Measurements from ENCODE around the gene RAPGEF6.

The RAPGEF6 gene

GRCh38 chr5:131570757-131571156 is 64.3 kb downstream of the RAPGEF6 start:
- H3K9me3 ChIP-seq (ENCODE audit: control insufficient read depth, insufficient read depth, low read depth, low read length) = no peaks in the 10 kb centered on the region
- POLR2A ChIA-PET = no interaction called here
- no peak overlapping the region for H3K27ac ChIP-seq (ENCODE audit: extremely low read depth, low read depth, low read length)
- CTCF ChIA-PET = interaction anchor here (1.1 kb wide), 1 partner anchor 18 kb away, joined by 3 read pairs; no protein-coding TSS in a partner anchor
- H3K36me3 ChIP-seq (ENCODE audit: control insufficient read depth in 2 of 2, insufficient read depth in 1 of 2, low read length in 2 of 2) = no peaks in the 10 kb centered on the region
- TF ChIP-seq ATF2 (tag by site-specific recombination; IDR thresholded peaks at IDR 0.05; ENCODE audit: low read depth) (no peak), MZF1 (tag by site-specific recombination; IDR thresholded peaks at IDR 0.05; ENCODE audit: borderline replicate concordance) (0 out of 2 replicates have a peak, but pooled peaks have one; percentile 26)
- no peak overlapping the region for H3K4me3 ChIP-seq (ENCODE audit: low read depth, low read length)
- H3K4me1 ChIP-seq (ENCODE audit: control insufficient read depth, insufficient read depth, low read length) = no peaks in the 10 kb centered on the region

GRCh38 chr5:131564229-131564652 is 70.8 kb downstream of the RAPGEF6 start:
- TF ChIP-seq TRIM28 (IDR thresholded peaks at IDR 0.05; ENCODE audit: borderline replicate concordance, low read length) (no peak), ZNF701 (tag by site-specific recombination; IDR thresholded peaks at IDR 0.05) (no peak), SP3 (tag by site-specific recombination; IDR thresholded peaks at IDR 0.05) (no peak), ZNF561 (tag by site-specific recombination; IDR thresholded peaks at IDR 0.05; ENCODE audit: borderline replicate concordance) (no peak), ZNF10 (tag by site-specific recombination; IDR thresholded peaks at IDR 0.05) (no peak), PRDM1 (tag by site-specific recombination; IDR thresholded peaks at IDR 0.05) (no peak), ZNF544 (tag by site-specific recombination; IDR thresholded peaks at IDR 0.05) (no peak), ZNF214 (tag by site-specific recombination; IDR thresholded peaks at IDR 0.05; ENCODE audit: borderline replicate concordance) (no peak), ZNF747 (tag by site-specific recombination; IDR thresholded peaks at IDR 0.05) (no peak), ZNF37A (tag by site-specific recombination; IDR thresholded peaks at IDR 0.05) (no peak), ZNF785 (tag by site-specific recombination; IDR thresholded peaks at IDR 0.05) (no peak), ZNF19 (tag by site-specific recombination; IDR thresholded peaks at IDR 0.05; ENCODE audit: low read depth) (no peak), MYNN (tag by site-specific recombination; IDR thresholded peaks at IDR 0.05; ENCODE audit: borderline replicate concordance) (no peak)
- Histone ChIP-seq H3K36me3 (ENCODE audit: control insufficient read depth in 2 of 2, insufficient read depth in 1 of 2, low read length in 2 of 2) (peaks cover 3 to 4% of the 10 kb centered on the region in 2 experiments; a peak in 2 of 3 replicates), H3K4me3 (ENCODE audit: low read depth, low read length) (no peak overlapping the region), H3K4me1 (ENCODE audit: control insufficient read depth, insufficient read depth, low read length) (no peaks in the 10 kb centered on the region), H3K27ac (ENCODE audit: extremely low read depth, low read depth, low read length) (no peak overlapping the region), H3K9me3 (ENCODE audit: control insufficient read depth, insufficient read depth, low read depth, low read length) (no peaks in the 10 kb centered on the region)
- ChIA-PET POLR2A (no interaction called here), CTCF (interaction anchor here (0.6 to 1.3 kb wide), 2 partner anchors 139 to 499 kb away, joined by 4 read pairs; no protein-coding TSS in a partner anchor)

- Histone ChIP-seq H3K9me3 (ENCODE audit: control insufficient read depth, insufficient read depth, low read depth, low read length) (no peaks in the 10 kb centered on the region), H3K27ac (ENCODE audit: extremely low read depth, low read depth, low read length) (no peak overlapping the region), H3K4me3 (ENCODE audit: low read depth, low read length) (no peak overlapping the region), H3K36me3 (ENCODE audit: control insufficient read depth in 2 of 2, insufficient read depth in 1 of 2, low read length in 2 of 2) (peaks cover 3 to 8% of the 10 kb centered on the region in 2 experiments; a peak in 2 of 3 replicates), H3K4me1 (ENCODE audit: control insufficient read depth, insufficient read depth, low read length) (no peaks in the 10 kb centered on the region)
- CTCF ChIA-PET = interaction anchor here (0.6 to 0.7 kb wide), 2 partner anchors 140 kb away, joined by 4 read pairs; no protein-coding TSS in a partner anchor
- TF ChIP-seq ZFP69B (tag by site-specific recombination; IDR thresholded peaks at IDR 0.05) (no peak), ZNF704 (tag by site-specific recombination; IDR thresholded peaks at IDR 0.05) (no peak), ZSCAN23 (tag by site-specific recombination; IDR thresholded peaks at IDR 0.05) (no peak), ZNF76 (tag by site-specific recombination; IDR thresholded peaks at IDR 0.05; ENCODE audit: borderline replicate concordance, low read depth) (no peak), ZNF19 (tag by site-specific recombination; IDR thresholded peaks at IDR 0.05; ENCODE audit: low read depth) (no peak), BCL6B (tag by site-specific recombination; IDR thresholded peaks at IDR 0.05) (no peak), ZBTB8A (tag by site-specific recombination; IDR thresholded peaks at IDR 0.05) (no peak), ZSCAN30 (tag by site-specific recombination; IDR thresholded peaks at IDR 0.05) (no peak), ZNF302 (tag by site-specific recombination; IDR thresholded peaks at IDR 0.05; ENCODE audit: low read depth) (no peak), ZNF626 (tag by site-specific recombination; IDR thresholded peaks at IDR 0.05) (no peak), PRDM4 (tag by site-specific recombination; IDR thresholded peaks at IDR 0.05) (no peak)
- POLR2A ChIA-PET = no interaction called here
Measured at GRCh38 chr5:131563434-131564228, 71.4 kb downstream of the RAPGEF6 start.

Measured in HEK293 (cell line).